Measurements from ENCODE around the gene CSN2. TPM values are rescaled to one million over a fixed set of nuclear protein-coding genes. Genes with fewer than 3 reads are reported as not detected.

CSN2 gene
- total RNA-seq, 1 donor: not detected

- TF ChIP-seq CTCF (IDR thresholded peaks at IDR 0.05; ENCODE audit: insufficient read depth, low read length): no peak
- no peak overlapping the region for H3K4me3 ChIP-seq (ENCODE audit: low read depth, low read length)
- no peak for DNase-seq (ENCODE audit: low read depth)
Measured at GRCh38 chr4:69994782-69995181, 29.3 kb upstream of the CSN2 start.

- no peak for DNase-seq (ENCODE audit: low read depth)
- TF ChIP-seq CTCF (IDR thresholded peaks at IDR 0.05; ENCODE audit: insufficient read depth, low read length): no peak
- H3K4me3 ChIP-seq (ENCODE audit: low read depth, low read length): no peak overlapping the region
Measured at GRCh38 chr4:69991016-69991415, 25.5 kb upstream of the CSN2 start.

- no peak for TF ChIP-seq CTCF (IDR thresholded peaks at IDR 0.05; ENCODE audit: insufficient read depth, low read length)
- DNase-seq (ENCODE audit: low read depth): no peak
Measured at GRCh38 chr4:69986663-69987062, 21.1 kb upstream of the CSN2 start.

GRCh38 chr4:69984030-69984443 lies 18.5 kb upstream of the CSN2 start:
- TF ChIP-seq CTCF (IDR thresholded peaks at IDR 0.05; ENCODE audit: insufficient read depth, low read length): no peak
- peak; percentile 50 for DNase-seq (ENCODE audit: low read depth)
- no peak overlapping the region for H3K4me3 ChIP-seq (ENCODE audit: low read depth, low read length)

More at GRCh38 chr4:69986663-69987062, 21.1 kb upstream of the CSN2 start:
- H3K4me3 ChIP-seq (ENCODE audit: low read depth, low read length): no peak overlapping the region

GRCh38 chr4:69977582-69977981 lies 12.1 kb upstream of the CSN2 start:
- no peak for DNase-seq (ENCODE audit: low read depth)
- no peak overlapping the region for H3K4me3 ChIP-seq (ENCODE audit: low read depth, low read length)
- no peak for TF ChIP-seq CTCF (IDR thresholded peaks at IDR 0.05; ENCODE audit: insufficient read depth, low read length)

- no peak for TF ChIP-seq CTCF (IDR thresholded peaks at IDR 0.05; ENCODE audit: insufficient read depth, low read length)
- H3K4me3 ChIP-seq (ENCODE audit: low read depth, low read length): no peak overlapping the region
- DNase-seq (ENCODE audit: low read depth): no peak
Measured at GRCh38 chr4:69974631-69975030, 9.1 kb upstream of the CSN2 start.

GRCh38 chr4:69970071-69970470 lies 4.5 kb upstream of the CSN2 start:
- no peak for DNase-seq (ENCODE audit: low read depth)
- H3K4me3 ChIP-seq (ENCODE audit: low read depth, low read length): no peak overlapping the region
- no peak for TF ChIP-seq CTCF (IDR thresholded peaks at IDR 0.05; ENCODE audit: insufficient read depth, low read length)
